ENCODE measurements around the gene BLM. TPM values are rescaled to one million over a fixed set of nuclear protein-coding genes. Genes with fewer than 3 reads are reported as not detected.

The BLM gene
- total RNA-seq, 1 experiment from 2014 or later, result 15.6 TPM

GRCh38 chr15:90862964-90863778 lies 146.0 kb downstream of the BLM start:
- Mint-ChIP-seq H3K27ac (ENCODE audit: unreplicated experiment) (no peak overlapping the region), H3K36me3 (ENCODE audit: insufficient read depth, unreplicated experiment) (peaks cover 4% of the 10 kb centered on the region), H3K4me1 (ENCODE audit: low read depth, unreplicated experiment) (peaks cover 26% of the 10 kb centered on the region), H3K9me3 (ENCODE audit: unreplicated experiment) (no peaks in the 10 kb centered on the region), H3K4me3 (ENCODE audit: unreplicated experiment) (no peak overlapping the region), H3K27me3 (ENCODE audit: insufficient read depth, unreplicated experiment) (no peaks in the 10 kb centered on the region)
- no TSS peak for BruUV-seq (replicated peaks)
- Histone ChIP-seq H3K36me3 (ENCODE audit: control insufficient read depth, insufficient read depth, low read length) (no peaks in the 10 kb centered on the region), H3K4me3 (ENCODE audit: low read depth, low read length) (no peak overlapping the region), H3K27me3 (replicated peaks; ENCODE audit: control insufficient read depth, insufficient read depth, low read length) (no peaks in the 10 kb centered on the region), H3K4me1 (peaks cover 30% of the 10 kb centered on the region), H3K9me3 (no peaks in the 10 kb centered on the region)
- ChIA-PET POLR2A (no interaction called here), CTCF (interaction anchor here (0.5 kb wide), 1 partner anchor 712 kb away, joined by 3 read pairs; no protein-coding TSS in a partner anchor)
- TF ChIP-seq CTCF (IDR thresholded peaks at IDR 0.05; ENCODE audit: insufficient read depth in 1 of 2, low read depth in 1 of 2, low read length in 1 of 2, severe bottlenecking in 1 of 2, unreplicated experiment in 1 of 2), result no peak
- intact Hi-C loops (cut with micrococcal nuclease; ENCODE audit: unreplicated experiment), result no loop called here
- no peak for DNase-seq

DNA sequence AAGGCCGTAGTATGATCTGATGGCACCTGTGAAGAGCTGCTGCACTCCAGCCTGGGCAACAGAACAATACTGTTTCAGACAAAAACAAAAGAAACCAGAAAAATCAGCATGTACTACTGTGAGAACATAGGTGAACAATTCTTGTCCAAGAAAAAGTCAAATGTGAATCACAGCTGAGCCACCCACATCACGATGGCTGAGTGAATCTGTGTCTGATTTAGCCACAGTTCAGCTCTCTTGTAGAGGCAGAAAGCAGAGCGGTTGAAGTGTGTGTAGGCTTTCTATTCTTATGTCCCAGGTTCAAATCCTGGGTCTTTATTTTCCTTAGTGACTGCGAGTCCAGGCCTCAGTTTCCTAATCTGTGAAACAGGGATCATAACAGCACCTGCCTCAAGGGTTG lies 146.8 kb downstream of the BLM start:
- Histone ChIP-seq H3K4me1 (peaks cover 38% of the 10 kb centered on the region), H3K4me3 (ENCODE audit: low read depth, low read length) (no peak overlapping the region), H3K27me3 (replicated peaks; ENCODE audit: control insufficient read depth, insufficient read depth, low read length) (no peaks in the 10 kb centered on the region), H3K36me3 (ENCODE audit: control insufficient read depth, insufficient read depth, low read length) (no peaks in the 10 kb centered on the region), H3K9me3 (no peaks in the 10 kb centered on the region)
- no peak overlapping the region for H3K27ac Mint-ChIP-seq (ENCODE audit: unreplicated experiment)
- no peak for DNase-seq
- TF ChIP-seq CTCF (IDR thresholded peaks at IDR 0.05; ENCODE audit: insufficient read depth in 1 of 2, low read depth in 1 of 2, low read length in 1 of 2, severe bottlenecking in 1 of 2, unreplicated experiment in 1 of 2), result no peak
- intact Hi-C loops (cut with micrococcal nuclease; ENCODE audit: unreplicated experiment), result no loop called here
- no TSS peak for BruUV-seq (replicated peaks)
- H3K4me1 Mint-ChIP-seq (ENCODE audit: low read depth, unreplicated experiment), result peaks cover 34% of the 10 kb centered on the region
- peaks cover 4% of the 10 kb centered on the region for H3K36me3 Mint-ChIP-seq (ENCODE audit: insufficient read depth, unreplicated experiment)
- POLR2A ChIA-PET, result no interaction called here
- CTCF ChIA-PET, result interaction anchor here (0.5 kb wide), 1 partner anchor 712 kb away, joined by 3 read pairs; no protein-coding TSS in a partner anchor
- no peaks in the 10 kb centered on the region for H3K9me3 Mint-ChIP-seq (ENCODE audit: unreplicated experiment)
- H3K27me3 Mint-ChIP-seq (ENCODE audit: insufficient read depth, unreplicated experiment), result no peaks in the 10 kb centered on the region
- H3K4me3 Mint-ChIP-seq (ENCODE audit: unreplicated experiment), result no peak overlapping the region

DNA sequence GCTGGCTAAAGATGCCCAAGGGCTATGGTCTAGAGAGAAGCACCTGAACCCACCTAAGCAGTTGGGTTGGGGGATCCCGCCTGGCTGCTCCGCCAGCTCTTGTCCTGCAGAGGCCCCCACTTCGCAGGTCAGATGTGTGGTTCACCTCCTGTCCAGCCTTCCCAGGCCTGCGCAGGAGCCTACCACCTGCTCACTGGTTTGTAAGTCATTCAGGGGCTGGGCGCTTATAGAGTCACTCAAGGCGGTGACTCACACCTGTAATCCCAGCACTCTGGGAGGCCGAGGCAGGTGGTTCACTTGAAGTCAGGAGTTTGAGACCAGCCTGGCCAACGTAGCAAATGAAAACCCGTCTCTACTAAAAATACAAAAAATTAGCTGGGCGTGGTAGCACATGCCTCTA lies 147.4 kb downstream of the BLM start:
- no peaks in the 10 kb centered on the region for H3K27me3 Mint-ChIP-seq (ENCODE audit: insufficient read depth, unreplicated experiment)
- no peaks in the 10 kb centered on the region for H3K27me3 ChIP-seq (replicated peaks; ENCODE audit: control insufficient read depth, insufficient read depth, low read length)
- H3K4me3 Mint-ChIP-seq (ENCODE audit: unreplicated experiment), result no peak overlapping the region
- peaks cover 4% of the 10 kb centered on the region for H3K36me3 Mint-ChIP-seq (ENCODE audit: insufficient read depth, unreplicated experiment)
- no peaks in the 10 kb centered on the region for H3K9me3 Mint-ChIP-seq (ENCODE audit: unreplicated experiment)
- no peak for TF ChIP-seq CTCF (IDR thresholded peaks at IDR 0.05; ENCODE audit: insufficient read depth in 1 of 2, low read depth in 1 of 2, low read length in 1 of 2, severe bottlenecking in 1 of 2, unreplicated experiment in 1 of 2)
- ChIA-PET POLR2A (no interaction called here), CTCF (no interaction called here)
- peaks cover 40% of the 10 kb centered on the region for H3K4me1 ChIP-seq
- no peaks in the 10 kb centered on the region for H3K36me3 ChIP-seq (ENCODE audit: control insufficient read depth, insufficient read depth, low read length)
- intact Hi-C loops (cut with micrococcal nuclease; ENCODE audit: unreplicated experiment), result no loop called here
- no TSS peak for BruUV-seq (replicated peaks)
- DNase-seq, result no peak
- no peak overlapping the region for H3K4me3 ChIP-seq (ENCODE audit: low read depth, low read length)
- no peak overlapping the region for H3K27ac Mint-ChIP-seq (ENCODE audit: unreplicated experiment)
- no peaks in the 10 kb centered on the region for H3K9me3 ChIP-seq
- peaks cover 39% of the 10 kb centered on the region for H3K4me1 Mint-ChIP-seq (ENCODE audit: low read depth, unreplicated experiment)
